T follicular helper cell (primary cell): ENCODE results near the gene SSH2.
"Not testable (repeated sequence)": the region's sequence is repeated elsewhere in the genome, so short reads cannot be mapped to it uniquely, and the experiment has no call there.

ENCODE experiments used
- DNase-seq: peaks from one replicate; pipeline ENCODE4 v3.0.0-alpha.2; 2020; ENCODE audit warnings: low read depth

Gene SSH2

GRCh38 chr17:29874358-29874757, 55.7 kb downstream of the SSH2 start:
- DNase-seq, result not testable (repeated sequence)

- DNase-seq, result no peak
Observed at GRCh38 chr17:29873476-29873875, 56.6 kb downstream of the SSH2 start.

- no peak for DNase-seq
Observed at GRCh38 chr17:29870836-29871465, 59.1 kb downstream of the SSH2 start.

- DNase-seq, result no peak
Observed at GRCh38 chr17:29867643-29868181, 62.3 kb downstream of the SSH2 start.

GRCh38 chr17:29866746-29867404, 63.2 kb downstream of the SSH2 start:
- DNase-seq, result no peak

- no peak for DNase-seq
Observed at GRCh38 chr17:29864615-29865014, 65.4 kb downstream of the SSH2 start.

GRCh38 chr17:29864123-29864522, 65.9 kb downstream of the SSH2 start:
- DNase-seq, result not testable (repeated sequence)

GRCh38 chr17:29862951-29863350, 67.1 kb downstream of the SSH2 start:
- no peak for DNase-seq

GRCh38 chr17:29862127-29862526, 67.9 kb downstream of the SSH2 start:
- DNase-seq, result no peak

GRCh38 chr17:29859445-29859844, 70.6 kb downstream of the SSH2 start:
- DNase-seq, result not testable (repeated sequence)

- no peak for DNase-seq
Observed at GRCh38 chr17:29857823-29858222, 72.2 kb downstream of the SSH2 start.

- DNase-seq, result not testable (repeated sequence)
Observed at GRCh38 chr17:29857105-29857504, 72.9 kb downstream of the SSH2 start.

GRCh38 chr17:29855686-29856085, 74.3 kb downstream of the SSH2 start:
- no peak for DNase-seq

- no peak for DNase-seq
Observed at GRCh38 chr17:29848737-29849136, 81.3 kb downstream of the SSH2 start.

- no peak for DNase-seq
Observed at GRCh38 chr17:29847527-29848400, 82.3 kb downstream of the SSH2 start.

GRCh38 chr17:29847118-29847517, 82.9 kb downstream of the SSH2 start:
- DNase-seq, result no peak

- no peak for DNase-seq
Observed at GRCh38 chr17:29846298-29846697, 83.7 kb downstream of the SSH2 start.

GRCh38 chr17:29844339-29845048, 85.5 kb downstream of the SSH2 start:
- DNase-seq, result no peak

GRCh38 chr17:29840884-29841283, 89.1 kb downstream of the SSH2 start:
- DNase-seq, result no peak

GRCh38 chr17:29839656-29840055, 90.4 kb downstream of the SSH2 start:
- DNase-seq, result no peak

- no peak for DNase-seq
Observed at GRCh38 chr17:29838961-29839360, 91.1 kb downstream of the SSH2 start.

GRCh38 chr17:29837531-29837930, 92.5 kb downstream of the SSH2 start:
- DNase-seq, result no peak
